HG03571 (cell line): Measurements from ENCODE around the gene MYMK.

Source experiments
- ATAC-seq: cut with Tn5 transposase; IDR thresholded peaks from one replicate; pipeline ENCODE4 v1.9.1; 2021; ENCODE audit not compliant: unreplicated experiment

Gene MYMK

GRCh38 chr9:133506653-133507038, 18.1 kb downstream of the MYMK start:
- no peak for ATAC-seq

- ATAC-seq, result no peak
These were observed 18.7 kb downstream of the MYMK start for GRCh38 chr9:133505901-133506652.

- no peak for ATAC-seq
These were observed 19.5 kb downstream of the MYMK start for GRCh38 chr9:133505186-133505830.

GRCh38 chr9:133502112-133502511, 22.6 kb downstream of the MYMK start:
- no peak for ATAC-seq

GRCh38 chr9:133499892-133500270, 24.9 kb downstream of the MYMK start:
- ATAC-seq, result no peak

GRCh38 chr9:133499132-133499891, 25.4 kb downstream of the MYMK start:
- no peak for ATAC-seq

- no peak for ATAC-seq
These were observed 27.6 kb downstream of the MYMK start for GRCh38 chr9:133496861-133497842.

- no peak for ATAC-seq
These were observed 29.1 kb downstream of the MYMK start for GRCh38 chr9:133495327-133496293.

- ATAC-seq, result no peak
These were observed 30.0 kb downstream of the MYMK start for GRCh38 chr9:133494636-133495326.

- ATAC-seq, result no peak
These were observed 30.8 kb downstream of the MYMK start for GRCh38 chr9:133493845-133494540.

GRCh38 chr9:133493428-133493827, 31.3 kb downstream of the MYMK start:
- ATAC-seq, result no peak

- no peak for ATAC-seq
These were observed 32.4 kb downstream of the MYMK start for GRCh38 chr9:133492061-133493021.

- no peak for ATAC-seq
These were observed 33.2 kb downstream of the MYMK start for GRCh38 chr9:133491656-133491925.

GRCh38 chr9:133490865-133491655, 33.7 kb downstream of the MYMK start:
- ATAC-seq, result no peak

GRCh38 chr9:133490201-133490681, 34.5 kb downstream of the MYMK start:
- no peak for ATAC-seq
